Epithelial cell of esophagus (primary cell): ENCODE results near the gene LNPK.
A peak's percentile ranks its signal among the peaks of the same experiment; 100 is the strongest.
"Not testable (repeated sequence)": the region's sequence is repeated elsewhere in the genome, so short reads cannot be mapped to it uniquely, and the experiment has no call there.

Source experiments
- DNase-seq: peaks from one replicate; pipeline ENCODE4 v3.0.0; 2010; ENCODE audit warnings: low read depth
- H3K4me3 ChIP-seq: 2 replicates; pipeline ENCODE4 v1.5.1; 2011; ENCODE audit warnings: mild to moderate bottlenecking, low read length, control low read depth
- CTCF ChIP-seq: IDR thresholded peaks from 2 replicates; pipeline ENCODE4 v1.5.1; 2011; ENCODE audit warnings: low read depth, mild to moderate bottlenecking, low read length, control low read depth, inconsistent platforms; ENCODE audit not compliant: insufficient read depth; ENCODE audit errors: missing control alignments

The LNPK gene

GRCh38 chr2:176002688-176003210, 682 bp upstream of the LNPK start:
- no peak for TF ChIP-seq CTCF
- peak overlapping the region; percentile 79 for H3K4me3 ChIP-seq
- peak; percentile 34 for DNase-seq

GRCh38 chr2:176001281-176001915, 669 bp downstream of the LNPK start:
- peak; percentile 67 for DNase-seq
- no peak for TF ChIP-seq CTCF
- peak overlapping the region; percentile 79 for H3K4me3 ChIP-seq

GRCh38 chr2:175999283-175999819, 2.7 kb downstream of the LNPK start:
- no peak overlapping the region for H3K4me3 ChIP-seq
- DNase-seq = no peak
- TF ChIP-seq CTCF = no peak

GRCh38 chr2:175990099-175990498, 12.0 kb downstream of the LNPK start:
- no peak for DNase-seq
- no peak for TF ChIP-seq CTCF
- H3K4me3 ChIP-seq = no peak overlapping the region

- not testable (repeated sequence) for H3K4me3 ChIP-seq, DNase-seq
These were observed 14.9 kb downstream of the LNPK start for GRCh38 chr2:175987126-175987525.

GRCh38 chr2:175984846-175985245, 17.2 kb downstream of the LNPK start:
- TF ChIP-seq CTCF = no peak
- no peak overlapping the region for H3K4me3 ChIP-seq
- no peak for DNase-seq

GRCh38 chr2:175981551-175981950, 20.5 kb downstream of the LNPK start:
- DNase-seq = no peak
- no peak overlapping the region for H3K4me3 ChIP-seq
- TF ChIP-seq CTCF = no peak
